ENCODE measurements around the gene NFU1.

Gene NFU1

GRCh38 chr2:69393963-69394362, 43.3 kb downstream of the NFU1 start:
- Histone ChIP-seq H3K4me3 (no peak overlapping the region), H3K27ac (no peak overlapping the region)

DNA sequence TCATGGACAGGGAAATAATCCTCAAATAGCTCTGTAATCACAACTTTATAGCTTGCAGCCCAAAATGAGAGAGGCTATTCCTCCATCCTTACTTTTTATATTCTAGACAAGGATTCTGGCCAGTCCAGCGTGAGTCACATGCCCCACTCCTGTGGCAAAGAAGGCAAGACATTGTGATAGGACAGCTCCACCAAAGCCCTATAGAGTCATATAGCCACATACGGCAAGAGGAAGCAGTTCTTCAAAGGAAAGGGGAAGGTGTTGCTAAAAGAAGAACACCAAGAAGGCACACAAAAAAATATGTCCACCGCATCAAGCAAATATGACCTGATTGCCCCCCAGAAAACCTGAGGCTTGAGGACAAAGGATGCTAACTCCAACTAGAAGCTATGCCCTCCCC, 46.8 kb downstream of the NFU1 start:
- H3K27ac ChIP-seq, result no peak overlapping the region
- no peak overlapping the region for H3K4me3 ChIP-seq

- H3K4me3 ChIP-seq, result no peak overlapping the region
- H3K27ac ChIP-seq, result no peak overlapping the region
Measured at GRCh38 chr2:69390001-69390400, 47.2 kb downstream of the NFU1 start.

- Histone ChIP-seq H3K27ac (no peak overlapping the region), H3K4me3 (no peak overlapping the region)
Measured at GRCh38 chr2:69389271-69389670, 48.0 kb downstream of the NFU1 start.

DNA sequence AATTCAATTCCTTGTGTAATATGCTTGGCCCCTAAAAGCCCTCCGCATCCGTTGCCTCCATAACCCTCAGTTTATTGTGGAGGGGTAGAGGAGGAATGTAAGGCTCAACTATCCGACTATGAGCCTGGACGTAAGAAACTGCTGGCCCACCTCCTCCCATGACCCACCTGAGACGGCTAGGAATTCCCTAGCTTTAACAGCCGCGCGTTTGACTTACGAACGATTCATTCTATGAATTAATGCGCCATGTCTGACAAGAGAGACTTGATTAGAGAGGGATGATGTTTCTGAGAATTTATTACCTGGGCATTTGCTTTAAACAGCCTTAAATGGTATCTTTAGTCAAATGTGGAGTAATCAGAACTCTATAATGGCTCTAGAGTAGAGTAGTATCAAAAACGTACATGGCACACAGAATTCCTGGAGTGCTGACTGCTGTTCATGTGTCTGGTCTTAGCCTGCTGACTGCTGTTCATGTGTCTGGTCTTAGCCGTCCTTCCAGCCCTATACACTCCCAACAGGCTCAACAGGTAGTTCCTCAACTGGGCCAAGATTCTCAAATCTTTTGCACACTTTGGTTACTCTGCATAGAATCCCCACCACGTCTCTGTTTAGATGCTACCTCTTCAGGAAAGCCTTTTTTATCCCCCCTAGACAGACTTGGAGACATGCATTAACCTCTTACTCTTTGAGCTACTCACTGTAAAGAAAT, 49.3 kb downstream of the NFU1 start:
- Histone ChIP-seq H3K4me3 (peak overlapping the region; percentile 83 to 99 (median 92)), H3K27ac (peak overlapping the region; percentile 7 to 96 (median 85))

GRCh38 chr2:69386789-69387734, 50.2 kb downstream of the NFU1 start, which contains the start of gene GFPT1:
GFPT1 (minus strand) TSS chr2:69387227; CDS start chr2:69387071, 156 bp downstream.
- H3K27ac ChIP-seq, result peak within 1 kb of the TSS; percentile 65 to 96 (median 85)

DNA sequence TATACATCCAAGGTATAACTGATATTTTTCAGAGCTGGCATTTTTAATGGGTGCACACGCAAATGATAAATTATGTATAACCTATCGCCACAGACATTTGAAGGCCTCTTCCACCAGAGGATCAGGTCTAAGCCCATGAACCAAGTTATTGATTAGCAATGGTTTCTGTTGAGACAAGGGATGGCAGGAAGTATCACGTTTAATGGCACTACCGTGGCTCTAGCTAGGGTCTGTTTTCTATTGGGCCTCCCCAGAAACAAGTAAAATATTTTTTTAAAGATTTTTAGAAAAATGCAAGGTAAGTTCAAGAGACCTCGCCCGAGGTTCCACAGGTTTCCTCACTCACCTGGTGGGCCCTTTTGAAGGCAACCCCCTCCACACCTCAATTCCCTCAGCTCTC, 50.9 kb downstream of the NFU1 start:
- peak overlapping the region; percentile 83 to 99 (median 92) for H3K4me3 ChIP-seq
- peak overlapping the region; percentile 57 to 96 (median 85) for H3K27ac ChIP-seq

More at GRCh38 chr2:69386789-69387734, 50.2 kb downstream of the NFU1 start, which contains the start of gene GFPT1:
- peak within 1 kb of the TSS; percentile 83 to 99 (median 92) for H3K4me3 ChIP-seq

DNA sequence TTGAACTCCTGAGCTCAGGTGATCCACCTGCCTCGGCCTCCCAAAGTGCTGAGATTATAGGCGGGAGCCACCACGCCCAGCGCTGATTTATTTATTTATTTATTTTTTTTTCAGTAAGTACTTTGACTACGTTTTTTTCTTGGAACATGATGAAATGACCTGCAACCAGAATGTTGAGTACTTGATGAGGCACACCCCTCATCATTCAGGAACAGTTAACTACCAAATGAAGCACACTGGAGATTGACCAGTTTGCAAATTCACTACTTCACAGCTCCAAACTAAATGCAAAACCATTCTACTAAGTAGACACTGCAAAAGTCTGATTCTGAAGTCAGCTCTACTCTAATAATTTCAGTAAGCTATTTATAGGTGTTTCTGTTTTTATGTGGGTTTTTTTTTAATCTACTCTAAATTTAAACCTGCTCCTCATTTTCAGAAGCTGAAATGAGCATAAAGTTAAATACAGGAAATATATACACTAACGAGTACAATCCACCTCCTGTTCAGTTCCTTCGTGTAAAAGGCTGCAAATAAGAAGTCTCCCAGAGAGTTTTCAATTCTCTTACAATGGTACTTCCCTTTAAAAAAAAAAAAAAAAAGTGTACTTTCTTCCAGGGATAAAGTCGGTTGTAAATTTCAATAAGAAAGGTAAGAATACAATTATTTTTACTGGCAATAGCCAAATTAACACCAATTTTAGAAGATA, 51.6 kb downstream of the NFU1 start:
- Histone ChIP-seq H3K4me3 (peak overlapping the region in 6 of 7 experiments; percentile 83 to 99 (median 90)), H3K27ac (peak overlapping the region in 8 of 21 experiments; percentile 78 to 91 (median 88))

DNA sequence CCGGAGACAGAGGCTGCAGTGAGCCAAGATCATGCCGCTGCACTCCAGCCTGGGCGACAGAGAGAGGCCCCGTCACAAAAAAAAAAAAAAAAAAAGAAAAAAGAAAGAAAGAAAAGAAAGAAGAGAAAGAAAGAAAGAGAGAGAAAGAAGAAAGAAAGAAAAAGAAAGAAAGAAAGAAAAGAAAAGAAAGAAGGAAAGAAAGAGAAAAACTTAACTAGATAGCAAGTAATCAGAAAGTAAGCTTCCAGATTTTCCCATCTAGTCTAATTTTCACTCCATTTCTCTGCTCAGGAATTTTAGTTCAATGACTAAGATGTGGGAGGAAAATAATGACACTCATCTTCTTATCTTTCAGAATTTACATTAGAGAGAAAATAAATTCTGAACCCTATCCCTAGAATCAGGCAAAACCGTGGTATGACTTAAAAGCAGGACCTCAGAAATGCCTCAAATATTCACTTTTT, 52.6 kb downstream of the NFU1 start:
- H3K4me3 ChIP-seq, result no peak overlapping the region
- no peak overlapping the region for H3K27ac ChIP-seq

DNA sequence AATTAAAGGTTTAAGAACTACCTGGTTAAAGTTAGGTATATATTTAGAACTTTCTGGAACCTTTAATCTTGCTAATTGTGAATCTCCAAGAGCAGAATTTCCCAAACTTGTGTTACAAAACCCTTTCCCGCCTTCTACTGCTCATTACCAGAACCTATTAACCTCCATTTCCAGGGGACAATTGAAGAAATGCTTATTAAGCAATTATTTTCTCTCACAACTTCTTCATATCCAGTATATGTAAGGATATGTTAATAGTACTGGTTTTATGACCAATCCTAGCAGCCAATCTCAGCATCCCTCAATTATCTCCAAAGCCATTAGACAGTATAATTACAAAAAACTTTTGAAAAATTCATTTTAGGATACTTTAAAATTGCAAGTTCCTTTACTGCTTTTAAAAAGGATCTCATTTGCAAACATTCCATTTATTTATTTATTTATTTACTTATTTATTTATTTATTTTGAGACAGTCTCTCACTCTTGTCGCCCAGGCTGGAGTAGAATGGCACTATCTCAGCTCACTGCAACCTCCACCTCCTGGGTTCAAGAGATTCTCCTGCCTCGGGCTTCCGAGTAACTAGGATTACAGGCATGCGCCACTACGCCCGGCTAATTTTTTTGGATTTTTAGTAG, 53.9 kb downstream of the NFU1 start:
- H3K4me3 ChIP-seq, result no peak overlapping the region
- H3K27ac ChIP-seq, result no peak overlapping the region

DNA sequence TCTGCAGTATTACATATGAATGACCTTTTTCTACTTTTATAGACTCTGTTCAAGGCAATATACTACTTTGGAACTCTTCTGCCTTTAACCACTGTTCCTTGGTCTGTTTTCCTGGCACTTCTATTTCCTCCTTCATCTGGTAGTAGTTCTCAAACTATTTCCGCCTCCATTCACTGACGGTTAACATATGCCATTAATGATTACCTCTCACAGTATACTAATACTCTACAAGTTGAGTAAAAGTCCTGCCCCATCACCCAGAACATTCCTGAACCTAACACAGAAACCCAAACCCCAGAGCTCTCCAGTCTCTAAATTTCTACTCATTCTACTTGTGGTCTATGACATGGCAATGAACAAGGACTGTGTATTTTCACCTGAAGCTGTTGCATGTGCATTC, 54.7 kb downstream of the NFU1 start:
- no peak overlapping the region for H3K27ac ChIP-seq

GRCh38 chr2:69381337-69381737, 55.9 kb downstream of the NFU1 start:
- Histone ChIP-seq H3K4me3 (no peak overlapping the region), H3K27ac (no peak overlapping the region)

More for the DNA sequence above, 54.7 kb downstream of the NFU1 start:
- H3K4me3 ChIP-seq, result no peak overlapping the region

DNA sequence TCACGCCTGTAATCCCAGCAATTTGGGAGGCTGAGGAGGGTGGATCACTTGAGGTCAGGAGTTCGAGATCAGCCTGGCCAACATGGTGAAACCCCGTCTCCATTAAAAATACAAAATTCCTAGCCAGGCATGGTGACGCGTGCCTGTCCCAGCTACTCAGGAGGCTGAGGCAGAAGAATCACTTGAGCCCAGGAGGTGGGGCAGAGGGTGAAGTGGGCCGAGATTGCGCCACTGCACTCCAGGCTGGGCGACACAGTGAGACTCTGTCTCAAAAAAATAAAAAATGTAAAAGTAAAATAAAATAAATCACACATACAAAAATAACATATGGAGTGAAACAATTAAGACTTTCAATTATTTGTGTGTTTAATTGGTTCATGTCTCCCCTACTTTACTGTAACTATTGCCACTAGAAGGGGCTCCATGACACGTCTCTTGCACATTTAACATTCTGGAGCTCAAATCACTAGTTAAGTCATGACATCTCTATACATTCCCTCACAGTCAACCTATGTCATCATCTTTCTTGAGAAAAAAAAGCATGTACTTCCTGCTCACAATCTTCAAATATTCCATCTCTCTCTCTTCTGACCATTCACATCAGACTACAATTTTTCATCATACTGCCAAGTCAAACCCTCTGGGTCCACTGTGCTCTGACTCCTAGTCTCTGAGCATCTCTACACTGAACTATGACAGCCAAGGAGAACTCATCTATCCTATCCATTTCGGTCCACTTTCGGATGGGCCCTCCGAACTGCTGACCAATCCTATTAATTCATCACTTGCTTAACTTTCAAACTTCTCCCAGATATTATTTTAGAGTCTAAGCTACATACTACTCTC, 56.9 kb downstream of the NFU1 start:
- no peak overlapping the region for H3K4me3 ChIP-seq
- H3K27ac ChIP-seq, result no peak overlapping the region

GRCh38 chr2:69376403-69376802, 60.8 kb downstream of the NFU1 start:
- no peak overlapping the region for H3K27ac ChIP-seq

DNA sequence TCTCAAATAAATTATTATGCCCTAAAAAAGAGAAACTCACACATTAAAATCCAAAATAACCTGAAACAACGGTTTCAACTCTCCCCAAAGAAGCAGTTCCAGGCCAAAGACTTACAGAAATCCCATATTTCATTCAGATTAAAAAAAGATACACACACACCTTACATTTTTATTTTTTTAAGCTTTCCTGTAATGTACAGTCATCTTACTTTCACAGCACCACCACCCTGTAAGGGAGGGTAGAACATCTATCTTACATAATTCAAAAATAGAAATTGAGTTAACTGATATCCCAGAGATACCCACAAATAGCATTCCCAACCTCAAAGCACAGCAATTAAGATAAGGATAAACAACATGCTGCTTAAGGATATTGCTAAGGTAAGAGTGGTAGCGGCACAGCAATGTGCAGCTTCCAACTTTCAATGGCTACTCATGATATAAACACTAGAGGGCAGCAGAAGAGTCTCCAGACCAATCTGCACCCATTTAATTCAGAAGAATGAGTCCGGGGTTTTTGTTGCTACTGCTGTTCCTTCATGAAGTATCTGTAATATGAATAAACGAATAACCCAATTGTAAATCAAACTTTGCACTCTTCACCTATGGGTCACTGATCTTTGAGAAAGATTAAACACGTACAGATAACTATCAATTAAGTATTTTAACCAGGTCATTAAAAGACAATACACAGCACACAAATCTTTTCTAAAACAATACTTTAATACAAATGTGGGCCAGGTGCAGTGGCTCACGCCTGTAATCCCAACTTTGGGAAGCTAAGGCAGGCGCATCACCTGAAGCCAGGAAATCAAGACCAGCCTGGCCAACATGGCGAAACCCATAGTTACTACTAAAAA, 61.5 kb downstream of the NFU1 start:
- Histone ChIP-seq H3K27ac (no peak overlapping the region), H3K4me3 (no peak overlapping the region)

More at GRCh38 chr2:69376403-69376802, 60.8 kb downstream of the NFU1 start:
- H3K4me3 ChIP-seq, result no peak overlapping the region

GRCh38 chr2:69372767-69373166, 64.5 kb downstream of the NFU1 start:
- no peak overlapping the region for H3K27ac ChIP-seq
- no peak overlapping the region for H3K4me3 ChIP-seq

DNA sequence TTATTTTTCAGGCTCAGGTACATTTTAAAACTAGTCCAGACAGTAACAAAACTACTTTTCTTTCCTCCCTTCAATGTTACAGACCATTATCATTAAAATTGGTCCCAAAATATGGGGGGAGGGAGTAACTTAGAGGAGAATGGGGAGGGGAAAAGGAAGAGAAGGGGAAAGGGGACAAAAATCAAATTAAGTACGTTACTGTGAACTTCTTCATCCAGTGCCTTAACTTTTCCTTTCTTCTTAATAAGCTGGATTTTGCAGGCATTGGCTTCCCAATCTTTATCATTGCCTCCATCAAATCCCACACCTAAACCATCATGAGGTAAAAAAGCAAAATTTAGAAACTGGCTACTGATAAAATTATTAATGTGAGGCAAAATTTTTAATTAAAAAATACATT, 67.4 kb downstream of the NFU1 start:
- Histone ChIP-seq H3K27ac (no peak overlapping the region), H3K4me3 (no peak overlapping the region)

DNA sequence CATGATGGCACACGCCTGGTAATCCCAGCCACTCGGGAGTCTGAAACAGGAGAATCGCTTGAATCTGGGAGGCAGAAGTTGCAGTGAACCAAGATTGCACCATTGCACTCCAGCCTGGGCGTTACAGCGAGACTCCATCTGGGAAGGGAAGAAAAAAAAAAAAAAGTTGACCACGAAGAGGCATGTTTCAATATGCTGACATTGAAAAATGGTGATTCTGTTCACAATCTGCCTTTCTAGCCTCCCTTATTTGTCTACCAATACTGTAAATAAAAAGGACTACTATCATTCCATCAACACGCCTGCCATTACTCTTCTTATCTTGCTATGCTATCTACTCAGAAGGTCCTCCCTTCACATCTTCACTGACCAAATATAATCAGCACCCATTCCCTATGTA, 68.6 kb downstream of the NFU1 start:
- H3K27ac ChIP-seq, result no peak overlapping the region
- no peak overlapping the region for H3K4me3 ChIP-seq

Measured in skin epidermis (tissue), 12 donors.